Femur (tissue), 1 donor: ENCODE measurements around the gene TMEM131L.
"Not testable (repeated sequence)": the region's sequence is repeated elsewhere in the genome, so short reads cannot be mapped to it uniquely, and the experiment has no call there.

Experiments used
- DNase-seq: peaks from one replicate; pipeline ENCODE4 v3.0.0-alpha.2; 2017

TMEM131L gene

DNA sequence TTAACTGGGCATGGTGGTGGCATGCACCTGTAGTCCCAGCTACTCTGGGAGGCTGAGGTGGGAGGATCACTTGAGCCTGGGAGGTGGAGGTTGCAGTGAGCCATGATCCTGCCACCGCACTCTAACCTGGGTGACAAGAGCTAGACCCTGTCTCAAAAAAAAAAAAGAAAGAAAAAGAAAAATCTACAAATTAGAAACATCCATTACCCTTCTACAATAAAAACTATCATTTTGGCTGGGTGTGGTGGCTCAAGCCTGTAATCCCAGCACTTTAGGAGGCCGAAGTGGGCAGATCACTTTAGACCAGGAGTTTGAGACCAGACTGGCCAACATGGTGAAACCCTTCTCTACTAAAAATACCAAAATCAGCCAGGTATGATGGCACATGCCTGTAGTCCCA is 43.1 kb downstream of the TMEM131L start:
- not testable (repeated sequence) for DNase-seq

DNA sequence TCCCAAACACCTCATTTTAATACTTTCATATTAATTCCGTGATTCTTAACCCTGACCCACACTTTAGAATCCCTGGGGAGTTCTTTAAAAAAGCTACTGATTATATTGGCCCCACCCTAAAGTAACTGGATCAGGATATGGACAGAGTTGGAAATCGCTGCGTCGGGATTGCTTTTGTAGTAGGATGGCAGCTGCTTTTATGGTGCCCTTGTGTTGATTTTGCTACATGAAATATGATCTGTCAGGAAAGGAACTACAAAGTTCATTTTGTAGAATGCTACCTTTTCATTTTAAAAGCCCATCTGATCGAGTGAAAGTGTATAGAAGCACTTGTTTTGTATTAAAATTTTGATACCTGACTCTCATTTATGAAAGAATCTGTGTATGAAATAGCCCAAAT is 43.6 kb downstream of the TMEM131L start:
- DNase-seq, result no peak

DNA sequence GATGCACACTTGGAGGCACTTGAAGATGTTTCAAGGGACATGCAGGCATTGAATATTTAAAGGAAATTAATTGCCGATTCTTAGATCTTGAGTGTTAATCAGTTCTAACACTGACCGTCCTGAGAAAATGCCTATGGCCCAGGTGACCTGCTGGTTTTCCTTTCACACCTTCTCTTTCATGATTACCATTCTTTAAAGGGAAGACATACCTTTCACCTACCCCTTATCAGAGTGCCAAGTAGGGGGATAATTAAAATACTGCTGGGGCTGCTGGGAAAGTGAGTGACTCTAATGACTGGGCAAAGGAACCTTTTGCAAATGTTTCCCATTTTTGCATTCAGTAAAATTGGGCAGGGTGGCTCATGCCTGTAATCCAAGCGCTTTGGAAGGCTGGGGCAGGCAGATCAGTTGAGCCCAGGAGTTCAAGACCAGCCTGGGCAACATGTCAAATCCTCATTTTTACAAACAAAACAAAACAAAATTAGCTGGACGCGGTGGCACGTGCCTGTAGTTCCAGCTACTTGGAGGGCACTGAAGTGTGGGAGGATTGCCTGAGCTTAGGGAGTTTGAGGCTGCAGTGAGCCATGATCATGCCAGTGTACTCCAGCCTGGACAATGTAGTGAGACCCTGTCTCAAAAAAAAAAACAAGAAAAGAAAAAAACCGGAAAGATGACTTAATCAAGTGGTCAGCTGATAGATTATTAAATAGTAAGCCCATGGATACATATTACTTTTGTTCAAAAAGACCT is 44.3 kb downstream of the TMEM131L start:
- no peak for DNase-seq

DNA sequence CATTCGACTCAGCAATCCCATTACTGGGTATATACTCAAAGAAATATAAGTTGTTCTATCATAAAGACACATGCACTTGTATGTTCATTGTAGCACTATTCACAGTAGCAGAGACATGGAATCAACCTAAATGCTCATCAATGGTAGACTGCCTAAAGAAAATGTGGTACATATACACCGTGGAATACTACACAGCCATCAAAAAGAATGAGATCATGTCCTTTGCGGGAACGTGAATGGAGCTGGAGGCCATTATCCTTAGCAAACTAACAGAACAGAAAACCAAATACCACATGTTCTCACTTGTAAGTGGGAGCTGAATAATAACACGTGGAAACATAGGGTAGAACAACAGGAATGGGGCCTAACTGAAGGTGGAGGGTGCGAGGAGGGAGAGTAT is 44.9 kb downstream of the TMEM131L start:
- no peak for DNase-seq

DNA sequence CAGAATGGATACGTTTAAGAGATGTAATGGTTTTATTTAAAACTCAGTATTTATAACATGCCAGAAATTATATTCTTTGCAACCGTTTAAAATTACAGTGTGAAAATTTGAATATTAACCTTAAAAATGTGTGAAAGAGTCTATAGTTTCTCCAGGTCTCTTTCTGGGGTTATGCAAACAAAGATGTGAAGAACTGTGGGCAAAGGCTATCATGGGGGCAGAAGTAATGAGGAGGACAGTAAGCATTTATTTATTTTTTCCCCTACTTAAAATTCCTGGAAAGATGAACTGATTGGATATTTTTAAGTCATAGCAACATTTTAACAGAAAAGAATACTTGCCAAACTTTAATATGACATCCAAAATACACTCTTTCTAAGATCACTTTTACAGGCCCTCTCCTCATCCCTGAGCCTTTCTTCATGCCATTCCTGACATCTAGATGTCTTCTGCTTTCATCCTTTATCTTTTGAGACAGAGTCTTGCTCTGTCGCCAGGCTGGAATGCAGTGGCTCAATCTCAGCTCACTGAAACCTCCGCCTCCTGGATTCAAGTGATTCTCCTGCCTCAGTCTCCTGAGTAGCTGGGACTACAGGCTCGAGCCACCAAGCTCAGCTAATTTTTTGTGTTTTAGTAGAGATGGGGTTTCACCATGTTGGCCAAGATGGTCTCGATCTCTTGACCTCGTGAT is 46.1 kb downstream of the TMEM131L start:
- DNase-seq, result no peak

DNA sequence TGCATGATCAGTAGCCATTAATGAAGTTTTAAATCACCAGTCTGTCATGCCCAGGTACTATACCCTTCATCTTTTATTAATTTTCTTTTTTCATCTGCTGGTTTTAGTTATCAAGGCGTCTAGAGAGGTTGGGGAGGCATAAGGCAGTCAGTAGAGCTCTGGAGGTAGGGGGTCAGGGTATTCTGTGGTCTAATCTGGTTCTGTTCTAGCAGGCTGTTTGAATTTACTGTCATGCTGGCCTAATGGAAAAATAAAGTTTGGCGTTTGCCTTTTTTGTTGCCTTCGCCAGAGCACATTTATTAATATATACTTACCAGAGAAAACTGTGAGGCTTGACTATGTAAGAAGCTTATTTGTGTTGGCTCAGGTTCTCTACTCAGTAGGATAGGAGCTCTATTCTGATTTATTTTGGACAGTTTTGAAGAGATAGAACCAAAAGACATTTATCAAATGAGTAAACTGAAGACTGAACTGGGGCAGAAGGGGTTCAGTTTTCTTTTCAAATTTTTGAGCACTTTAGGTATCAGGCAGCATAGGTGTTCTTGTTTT is 46.9 kb downstream of the TMEM131L start:
- no peak for DNase-seq

DNA sequence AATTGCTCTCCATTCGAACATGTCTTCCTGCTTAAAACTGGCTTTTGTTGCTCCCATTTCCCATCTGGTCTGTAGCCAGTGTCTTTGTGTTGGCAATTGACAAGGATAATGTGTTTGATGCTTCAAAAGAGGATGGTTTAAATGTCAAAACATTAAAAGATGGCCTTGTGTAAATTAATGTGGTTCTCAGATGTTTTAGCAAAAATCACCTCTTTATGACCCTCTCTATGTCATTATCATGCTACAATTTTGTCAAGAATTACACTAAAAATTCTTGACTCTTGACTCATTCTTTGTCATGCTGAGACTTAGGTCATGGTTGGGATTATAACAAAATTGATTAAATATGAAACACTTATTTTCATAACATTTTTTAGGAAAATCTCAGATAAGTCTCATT is 47.4 kb downstream of the TMEM131L start:
- DNase-seq, result no peak

DNA sequence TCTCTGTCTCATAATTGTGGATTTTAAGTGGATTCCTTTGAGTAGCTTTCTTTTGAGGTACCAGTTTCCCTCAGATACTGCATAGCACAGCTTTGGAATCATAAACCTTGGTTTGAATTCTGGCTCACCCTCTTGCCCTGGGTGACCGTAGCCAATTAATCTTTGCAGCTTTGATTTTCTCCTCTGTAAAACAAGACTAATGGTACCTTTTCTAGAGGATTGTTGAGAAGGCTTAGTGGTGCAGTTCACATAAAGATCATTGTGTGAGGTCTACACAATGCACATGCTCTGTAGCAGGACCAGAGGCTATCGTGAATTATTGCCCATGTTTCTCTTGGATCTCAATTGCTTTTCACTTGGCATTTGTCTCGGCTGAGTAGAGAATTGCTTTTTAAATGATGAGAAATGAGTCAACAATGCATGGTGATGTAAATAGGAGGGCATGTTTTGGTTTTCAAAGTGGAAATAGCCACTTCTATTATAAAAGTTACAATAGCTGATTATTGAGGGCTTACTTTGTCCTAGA is 47.9 kb downstream of the TMEM131L start:
- DNase-seq, result no peak

DNA sequence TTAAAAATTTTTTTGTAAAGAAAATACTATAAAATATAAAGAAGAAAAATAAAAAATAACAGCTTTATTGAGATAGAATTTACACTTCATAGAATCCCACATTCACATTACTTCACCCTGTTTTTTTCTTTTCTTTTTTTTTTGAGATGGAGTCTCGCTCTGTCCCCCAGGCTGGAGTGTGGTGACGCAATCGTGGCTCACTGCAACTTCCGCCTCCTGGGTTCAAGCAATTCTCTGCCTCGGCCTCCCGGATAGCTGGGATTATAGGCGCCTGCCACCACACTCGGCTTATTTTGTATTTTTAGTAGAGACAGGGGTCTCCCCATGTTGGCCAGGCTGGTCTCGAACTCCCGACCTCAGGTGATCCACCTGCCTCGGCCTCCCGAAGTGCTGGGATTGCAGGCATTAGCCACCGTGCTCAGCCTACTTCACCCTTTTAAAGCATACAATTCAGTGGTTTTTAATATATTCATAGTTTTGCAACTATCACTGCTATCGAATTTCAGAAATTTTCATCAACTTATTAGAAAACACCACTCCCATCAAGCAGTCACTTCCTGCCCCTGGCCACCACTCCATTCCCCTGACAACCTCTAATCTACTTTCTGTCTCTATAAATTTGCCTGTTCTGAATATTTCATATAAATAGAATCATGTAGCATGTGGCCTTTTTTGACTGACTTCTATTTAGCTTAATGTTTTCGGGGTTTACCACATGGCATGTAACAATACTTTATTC is 48.7 kb downstream of the TMEM131L start:
- DNase-seq, result no peak

DNA sequence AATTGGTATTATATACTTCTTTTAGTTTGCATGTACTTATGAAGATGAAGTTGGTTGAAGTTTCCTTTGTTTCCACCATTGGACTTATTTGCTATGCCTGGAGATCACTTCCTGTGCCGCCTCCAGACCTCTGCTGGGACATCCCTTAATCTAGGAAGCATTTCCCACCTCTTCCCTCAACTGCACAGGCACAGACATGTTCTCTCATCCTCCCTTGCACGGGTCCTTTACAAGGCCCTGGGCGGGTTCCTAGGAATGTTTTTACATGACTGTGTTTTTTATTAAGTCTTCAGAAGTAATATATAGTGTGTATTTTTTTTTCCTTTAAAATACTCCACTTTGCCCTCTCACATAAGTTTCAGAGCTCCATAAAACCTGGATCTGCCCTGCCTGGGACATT is 51.0 kb downstream of the TMEM131L start:
- DNase-seq, result no peak

DNA sequence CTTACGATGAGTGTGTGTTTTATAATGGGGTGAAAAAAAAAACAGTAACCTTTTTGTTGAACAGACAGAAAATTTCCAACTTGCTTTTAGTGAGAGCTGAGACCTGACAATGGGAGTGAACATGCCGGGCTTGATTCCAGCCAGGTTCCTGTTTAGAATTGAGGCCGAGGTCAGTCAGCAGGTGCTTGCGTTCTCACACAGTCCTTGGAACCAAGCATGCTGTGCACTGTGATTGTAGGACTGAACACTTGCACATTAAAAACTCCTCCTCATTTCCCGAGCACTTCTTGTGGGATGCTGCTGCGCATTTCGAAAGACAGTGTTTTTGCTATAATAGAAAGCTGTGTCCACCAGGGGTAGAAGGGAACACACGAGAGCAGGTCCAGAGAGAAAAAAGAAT is 51.8 kb downstream of the TMEM131L start:
- no peak for DNase-seq

DNA sequence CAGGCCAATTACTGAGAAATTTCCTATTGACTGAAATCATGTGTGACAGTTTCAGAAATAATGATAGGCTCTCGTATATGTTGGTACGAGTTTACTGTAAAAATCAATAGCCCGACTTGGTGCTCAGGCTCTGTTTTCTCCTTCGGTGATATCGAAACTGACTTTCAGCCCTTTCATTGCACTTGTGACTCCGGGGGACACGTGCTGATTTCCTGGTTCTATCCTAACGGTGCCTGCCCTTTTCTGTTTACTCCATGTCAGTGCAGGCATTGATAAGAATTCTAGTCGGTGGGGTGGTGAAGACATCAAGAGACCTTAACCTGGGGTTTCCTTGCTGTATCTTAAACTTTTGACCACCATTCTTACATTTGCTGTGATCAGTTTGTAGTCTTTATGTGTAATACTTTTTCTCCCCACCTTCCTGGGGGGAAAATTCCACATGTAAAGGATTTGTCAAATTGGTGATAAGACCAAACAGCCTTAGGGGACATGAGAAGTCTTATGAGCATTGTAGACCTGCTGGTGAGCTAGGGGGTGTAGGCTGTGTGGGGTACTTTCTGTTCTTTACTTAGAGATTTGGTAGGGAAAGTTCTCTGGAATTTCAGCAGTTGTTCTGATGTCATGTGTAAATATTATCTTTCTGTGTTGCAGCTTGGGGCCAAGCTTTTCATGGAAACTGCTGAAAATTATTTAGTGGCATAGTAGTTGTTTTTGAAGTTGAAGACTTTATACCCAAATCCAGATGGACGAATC is 52.7 kb downstream of the TMEM131L start:
- DNase-seq, result no peak

DNA sequence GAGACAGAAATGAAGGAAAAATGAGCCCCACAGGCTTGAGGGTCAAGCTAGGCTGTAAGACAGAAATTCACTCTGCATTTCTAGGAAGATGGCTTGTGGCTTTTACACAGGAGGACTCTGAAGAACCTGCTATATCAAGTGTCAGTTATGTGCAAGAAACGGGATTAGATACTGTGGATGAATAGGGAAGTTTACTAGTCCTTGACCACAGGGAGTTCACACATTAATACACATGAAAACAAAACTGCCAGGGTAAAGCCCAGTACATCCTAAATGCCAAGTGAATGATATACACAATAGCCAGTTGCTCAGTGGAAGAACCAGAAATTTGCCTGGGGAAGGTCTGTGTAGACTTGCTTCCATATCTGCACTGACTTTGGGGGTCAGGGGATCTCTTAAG is 53.5 kb downstream of the TMEM131L start:
- no peak for DNase-seq

DNA sequence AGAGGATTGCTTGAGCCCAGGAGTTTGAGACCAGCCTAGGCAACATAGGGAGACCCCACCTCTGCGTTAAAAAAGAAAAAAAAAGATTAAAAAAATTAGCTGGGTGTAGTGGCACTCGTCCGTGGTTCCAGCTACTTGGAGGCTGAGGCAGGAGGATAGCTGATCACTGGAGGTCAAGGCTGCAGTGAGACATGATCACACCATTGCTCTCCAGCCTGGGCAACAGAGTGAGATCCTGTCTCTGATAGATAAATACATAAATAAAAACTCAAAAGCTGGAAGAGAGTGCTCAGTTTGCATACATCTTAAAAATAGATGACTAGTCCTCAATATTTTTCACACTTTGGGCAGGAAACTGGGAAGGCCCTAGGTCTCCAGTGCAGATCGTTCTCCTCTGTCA is 54.1 kb downstream of the TMEM131L start:
- no peak for DNase-seq

DNA sequence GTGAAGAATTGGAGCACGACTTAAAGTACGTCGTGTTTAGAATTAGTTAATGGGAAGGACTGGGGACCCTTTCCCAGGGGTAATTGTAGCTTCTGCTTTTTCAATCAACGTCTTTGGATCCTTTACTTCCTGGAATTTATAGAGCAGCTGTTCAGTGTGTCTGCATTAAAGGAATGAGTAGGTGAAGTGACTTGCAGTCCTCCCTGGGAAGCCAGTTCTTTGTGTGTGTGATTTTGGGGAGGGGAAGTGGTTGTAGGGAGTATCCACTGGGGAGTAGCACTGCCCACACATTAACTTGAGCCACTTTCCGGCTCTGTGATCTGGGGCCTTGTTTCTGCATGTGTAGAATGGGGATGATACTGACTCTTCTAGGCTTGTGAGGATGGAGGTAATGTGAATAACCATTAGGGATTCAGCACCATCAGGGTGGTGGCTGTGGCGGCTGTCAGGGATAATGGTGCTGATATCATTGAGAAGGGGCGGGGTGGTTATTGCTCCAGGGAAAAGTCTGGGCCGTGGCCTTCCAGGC is 54.7 kb downstream of the TMEM131L start:
- no peak for DNase-seq

DNA sequence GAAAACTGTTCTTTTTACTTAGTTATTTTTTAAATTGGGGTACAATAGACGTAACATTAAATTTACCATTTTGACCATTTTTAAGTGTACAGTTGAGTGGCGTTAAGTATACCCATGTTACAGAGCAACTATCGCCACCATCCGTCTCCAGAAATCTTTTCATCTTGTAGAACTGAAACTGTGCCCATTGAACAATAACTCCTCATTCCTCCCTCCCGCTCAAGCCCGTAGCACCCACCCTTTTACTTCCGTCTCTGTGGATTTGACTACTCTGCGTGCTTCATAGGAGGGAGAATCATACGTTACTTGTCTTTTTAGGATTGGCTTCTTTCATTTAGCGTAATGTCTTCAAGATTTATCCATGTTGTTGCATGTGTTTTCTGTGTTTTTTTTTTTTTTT is 55.3 kb downstream of the TMEM131L start:
- no peak for DNase-seq

DNA sequence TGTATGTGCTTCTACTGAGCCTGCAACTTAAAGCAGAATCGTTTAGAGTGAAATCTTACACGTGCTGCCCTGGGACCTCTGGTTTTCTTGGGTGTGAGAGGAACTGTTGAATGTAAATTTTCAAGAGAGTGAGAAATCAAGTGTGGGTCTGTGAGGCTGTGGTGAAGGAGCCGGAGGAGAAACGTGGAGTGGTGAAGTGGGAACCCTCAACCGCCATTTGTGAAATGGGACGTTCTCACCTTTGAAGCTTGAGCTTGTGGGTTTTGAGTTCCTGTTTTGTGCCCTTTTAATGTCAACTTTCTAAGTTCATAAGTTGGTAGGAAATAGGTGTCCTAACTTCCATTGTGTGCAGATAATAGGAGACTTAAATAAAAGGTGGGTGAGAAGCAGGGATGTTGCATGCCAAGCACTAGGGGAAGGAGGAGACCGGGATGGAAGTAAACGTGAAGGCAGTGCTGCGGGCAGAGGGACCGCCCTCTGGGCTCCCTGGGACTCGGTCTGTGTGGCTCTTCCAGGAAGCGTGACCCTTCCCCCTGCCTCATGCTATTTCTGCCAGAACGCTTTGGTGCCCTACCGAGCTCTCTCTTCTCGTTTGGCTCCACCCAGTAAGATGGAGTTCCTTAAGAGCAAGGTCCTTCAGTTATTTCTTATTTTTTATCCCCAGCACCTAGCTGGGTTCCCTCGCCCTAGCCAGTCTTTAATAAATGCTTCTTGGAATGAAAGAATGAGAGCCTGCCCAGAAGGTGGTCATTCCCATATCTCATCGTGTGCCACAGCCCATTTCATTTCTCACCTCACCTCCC is 56.0 kb downstream of the TMEM131L start:
- DNase-seq, result no peak

DNA sequence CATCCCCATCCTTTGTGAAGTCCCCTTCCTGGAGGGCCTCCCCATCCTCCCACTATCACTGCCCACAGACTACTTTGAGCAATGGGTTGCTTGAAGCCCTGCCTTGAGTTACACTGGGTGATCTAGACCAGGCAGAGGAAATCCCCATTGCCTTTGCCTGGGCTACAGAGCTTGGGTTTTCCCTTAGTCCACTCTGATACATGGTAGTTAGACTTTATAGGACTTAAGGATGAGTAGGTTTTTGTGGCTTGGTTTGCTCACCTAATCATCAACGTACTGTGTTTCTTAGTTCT is 56.6 kb downstream of the TMEM131L start:
- DNase-seq, result no peak

DNA sequence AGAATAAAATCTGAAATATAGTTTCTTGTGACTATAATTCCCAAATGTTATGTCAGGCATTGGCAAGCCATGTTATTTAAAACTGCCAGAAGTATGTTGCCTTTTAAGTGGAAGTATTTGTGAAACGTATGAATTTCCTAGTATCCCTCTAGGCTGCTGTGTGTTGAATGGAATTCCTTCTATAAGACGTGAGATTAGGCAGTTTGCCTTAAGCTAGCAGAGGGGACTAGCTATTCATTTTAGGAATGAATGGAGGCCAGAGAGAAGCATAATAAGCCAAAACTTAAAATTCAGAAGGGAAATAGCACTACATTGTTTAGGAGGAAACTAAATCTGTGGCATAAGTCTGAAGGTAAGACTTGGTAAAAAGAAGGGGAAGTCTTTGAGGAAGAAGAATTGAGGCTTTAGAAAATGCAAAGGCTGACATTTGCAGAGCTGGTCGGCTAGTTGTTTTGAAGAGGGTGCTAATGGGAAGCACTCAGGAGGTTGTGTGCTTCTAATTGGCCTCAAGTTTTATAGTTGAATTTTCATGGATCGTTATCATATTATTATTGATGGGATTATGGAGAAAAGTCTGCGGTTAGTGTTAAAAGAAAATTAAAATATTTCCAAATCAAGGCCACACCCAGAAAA is 57.1 kb downstream of the TMEM131L start:
- DNase-seq, result no peak

DNA sequence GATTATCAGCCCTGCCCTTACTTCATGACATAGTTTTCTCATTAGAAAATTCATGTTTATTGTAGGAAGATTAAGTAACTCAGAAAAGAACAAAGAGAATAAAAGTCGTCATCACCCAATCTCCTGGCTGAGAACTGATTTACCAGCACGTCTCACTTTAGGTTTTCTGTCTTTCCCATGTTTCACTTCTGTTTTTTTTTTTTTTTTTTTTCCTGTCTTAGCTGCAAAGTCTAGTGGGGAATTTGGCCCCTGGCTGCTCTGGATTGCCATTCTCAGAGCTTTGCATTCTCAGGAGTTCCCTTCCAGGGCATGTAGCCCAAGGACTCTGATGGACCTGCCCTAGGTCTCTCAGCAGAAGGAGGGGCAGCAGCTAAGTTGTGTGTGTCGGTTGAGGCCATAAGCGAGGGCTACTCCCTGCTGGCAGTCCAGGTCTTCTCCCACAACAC is 57.8 kb downstream of the TMEM131L start:
- no peak for DNase-seq

DNA sequence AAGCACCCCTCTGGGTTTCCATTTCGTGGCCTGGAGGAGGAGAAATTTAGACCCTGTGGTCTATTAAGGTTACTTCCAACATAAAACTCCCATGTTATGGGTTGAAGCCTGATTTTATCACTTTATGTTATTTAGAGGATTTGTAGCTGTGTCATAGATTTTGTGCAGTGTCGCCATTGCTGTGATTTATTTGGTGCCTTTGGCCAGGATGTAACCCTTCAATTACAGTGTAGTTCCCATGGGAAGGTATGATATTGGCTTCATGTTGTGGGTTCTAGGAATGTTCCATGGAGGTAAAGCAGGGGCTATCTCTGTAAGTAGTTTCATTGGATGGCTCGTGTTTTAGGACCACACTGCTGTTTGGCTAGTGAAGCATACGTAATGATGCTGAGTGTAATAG is 58.5 kb downstream of the TMEM131L start:
- no peak for DNase-seq
